ENCODE measurements around the gene OSBPL10. TPM values are rescaled to one million over a fixed set of nuclear protein-coding genes. Genes with fewer than 3 reads are reported as not detected.

OSBPL10 gene
- total and polyA plus RNA-seq, 2 of the 4 experiments (the other 2 are of a cell fraction), result 9.5 to 10.1 TPM

- Histone ChIP-seq H2AK5ac (ENCODE audit: low read depth, low read length) (no peak overlapping the region), H2BK5ac (ENCODE audit: low read depth, low read length, poor library complexity, severe bottlenecking) (no peak overlapping the region), H3K27ac (ENCODE audit: insufficient read depth, low read length) (no peak overlapping the region), H3K18ac (ENCODE audit: low read depth, low read length) (no peak overlapping the region), H2BK15ac (ENCODE audit: low read depth, low read length) (no peak overlapping the region), H3K9ac (ENCODE audit: low read depth, low read length) (no peak overlapping the region), H2AFZ (replicated peaks; ENCODE audit: low read length, poor library complexity) (no peak overlapping the region), H2AK9ac (replicated peaks; ENCODE audit: low read depth, low read length, poor library complexity) (no peak overlapping the region), H2BK20ac (ENCODE audit: low read depth, low read length) (no peak overlapping the region), H3K4me3 (ENCODE audit: insufficient read depth, low read depth, low read length) (no peak overlapping the region), H4K5ac (ENCODE audit: low read depth, low read length) (no peak overlapping the region), H3K79me1 (ENCODE audit: low read depth in 1 of 2, low read length in 2 of 2) (no peaks in the 10 kb centered on the region), H4K91ac (ENCODE audit: insufficient read depth, low read depth, low read length) (no peak overlapping the region), H3K9me1 (ENCODE audit: insufficient read depth, low read length) (no peaks in the 10 kb centered on the region; the same call in 1 of the 2 replicates), H3K9me3 (ENCODE audit: control insufficient read depth, insufficient read depth, low read length) (no peaks in the 10 kb centered on the region), H3K27me3 (ENCODE audit: control insufficient read depth, insufficient read depth, low read length) (no peaks in the 10 kb centered on the region), H3K56ac (ENCODE audit: extremely low read depth, insufficient read depth, low read length) (no peak overlapping the region), H3K4ac (ENCODE audit: low read depth, low read length) (no peak overlapping the region), H3K4me1 (ENCODE audit: control insufficient read depth, insufficient read depth, low read length) (peaks cover 5% of the 10 kb centered on the region), H2BK120ac (ENCODE audit: low read depth, low read length) (no peak overlapping the region), H3K14ac (replicated peaks; ENCODE audit: low read depth, low read length) (no peak overlapping the region), H3K36me3 (ENCODE audit: control insufficient read depth, insufficient read depth, low read length) (no peaks in the 10 kb centered on the region), H4K8ac (ENCODE audit: low read depth in 2 of 2, low read length in 2 of 2) (no peak overlapping the region), H3K23ac (ENCODE audit: low read depth, low read length) (no peak overlapping the region), H4K20me1 (ENCODE audit: insufficient read depth, low read length) (no peaks in the 10 kb centered on the region), H3K4me2 (ENCODE audit: low read depth, low read length) (no peak overlapping the region)
- no peak for DNase-seq
- ChIA-PET POLR2A (ENCODE audit: unreplicated experiment) (no interaction called here), CTCF (no interaction called here)
- no CpG with 5 or more reads among the region's 2 CpGs for WGBS, 2 experiments (ENCODE audit: extremely low coverage in 2 of 2, insufficient read length in 1 of 2)
- in situ Hi-C loops (cut with MboI; ENCODE audit: low sequenced_read_pairs), result no loop called here
- intact Hi-C loops (cut with micrococcal nuclease), result no loop called here
- no TSS peak for BruUV-seq (replicated peaks)
- no peak for TF ChIP-seq RAD21 (IDR thresholded peaks at IDR 0.05; ENCODE audit: low read length)
- TF ChIP-seq RCOR1 (IDR thresholded peaks at IDR 0.05; ENCODE audit: insufficient replicate concordance, low read length), result no peak
- no peak for TF ChIP-seq CHD1 (IDR thresholded peaks at IDR 0.05; ENCODE audit: low read depth, low read length)
- TF ChIP-seq, protein P1, sequence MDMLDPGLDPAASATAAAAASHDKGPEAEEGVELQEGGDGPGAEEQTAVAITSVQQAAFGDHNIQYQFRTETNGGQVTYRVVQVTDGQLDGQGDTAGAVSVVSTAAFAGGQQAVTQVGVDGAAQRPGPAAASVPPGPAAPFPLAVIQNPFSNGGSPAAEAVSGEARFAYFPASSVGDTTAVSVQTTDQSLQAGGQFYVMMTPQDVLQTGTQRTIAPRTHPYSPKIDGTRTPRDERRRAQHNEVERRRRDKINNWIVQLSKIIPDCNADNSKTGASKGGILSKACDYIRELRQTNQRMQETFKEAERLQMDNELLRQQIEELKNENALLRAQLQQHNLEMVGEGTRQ (IDR thresholded peaks at IDR 0.05; ENCODE audit: low read depth, low read length), result no peak
- TF ChIP-seq POLR2A (IDR thresholded peaks at IDR 0.05; ENCODE audit: low read depth, low read length), result no peak
- TF ChIP-seq, protein P2, sequence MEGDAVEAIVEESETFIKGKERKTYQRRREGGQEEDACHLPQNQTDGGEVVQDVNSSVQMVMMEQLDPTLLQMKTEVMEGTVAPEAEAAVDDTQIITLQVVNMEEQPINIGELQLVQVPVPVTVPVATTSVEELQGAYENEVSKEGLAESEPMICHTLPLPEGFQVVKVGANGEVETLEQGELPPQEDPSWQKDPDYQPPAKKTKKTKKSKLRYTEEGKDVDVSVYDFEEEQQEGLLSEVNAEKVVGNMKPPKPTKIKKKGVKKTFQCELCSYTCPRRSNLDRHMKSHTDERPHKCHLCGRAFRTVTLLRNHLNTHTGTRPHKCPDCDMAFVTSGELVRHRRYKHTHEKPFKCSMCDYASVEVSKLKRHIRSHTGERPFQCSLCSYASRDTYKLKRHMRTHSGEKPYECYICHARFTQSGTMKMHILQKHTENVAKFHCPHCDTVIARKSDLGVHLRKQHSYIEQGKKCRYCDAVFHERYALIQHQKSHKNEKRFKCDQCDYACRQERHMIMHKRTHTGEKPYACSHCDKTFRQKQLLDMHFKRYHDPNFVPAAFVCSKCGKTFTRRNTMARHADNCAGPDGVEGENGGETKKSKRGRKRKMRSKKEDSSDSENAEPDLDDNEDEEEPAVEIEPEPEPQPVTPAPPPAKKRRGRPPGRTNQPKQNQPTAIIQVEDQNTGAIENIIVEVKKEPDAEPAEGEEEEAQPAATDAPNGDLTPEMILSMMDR (conservative IDR thresholded peaks at IDR 0.05; ENCODE audit: low read depth, low read length), result no peak
- no peak for TF ChIP-seq MXI1 (IDR thresholded peaks at IDR 0.05; ENCODE audit: borderline replicate concordance, low read depth, low read length)
- no peak for TF ChIP-seq RFX5 (IDR thresholded peaks at IDR 0.05; ENCODE audit: low read depth, low read length)
- no peak for TF ChIP-seq FOS (IDR thresholded peaks at IDR 0.05; ENCODE audit: low read depth, low read length)
- TF ChIP-seq BHLHE40 (IDR thresholded peaks at IDR 0.05; ENCODE audit: low read depth, low read length), result no peak
- no peak for TF ChIP-seq ELK1 (IDR thresholded peaks at IDR 0.05; ENCODE audit: borderline replicate concordance, low read depth, low read length)
- TF ChIP-seq MAFK (IDR thresholded peaks at IDR 0.05; ENCODE audit: low read depth, low read length), result no peak
- TF ChIP-seq CEBPB (IDR thresholded peaks at IDR 0.05; ENCODE audit: low read depth, low read length), result no peak
- TF ChIP-seq MAZ (IDR thresholded peaks at IDR 0.05; ENCODE audit: borderline replicate concordance, low read depth, low read length), result no peak
- no peak for TF ChIP-seq NFE2L2 (IDR thresholded peaks at IDR 0.05; ENCODE audit: low read depth, low read length)
- TF ChIP-seq SMC3 (IDR thresholded peaks at IDR 0.05; ENCODE audit: low read depth, low read length), result no peak
- dilution Hi-C loops (cut with HindIII; ENCODE audit: low sequenced_read_pairs, unreplicated experiment), result no loop called here
- ATAC-seq (ENCODE audit: low read depth), result no peak
Measured at GRCh38 chr3:31875437-31875836, 105.6 kb downstream of the OSBPL10 start.
